Fibroblast of lung (primary cell): ENCODE data around the gene BABAM2.

Experiments
- CTCF ChIP-seq, 2 donors: IDR thresholded peaks in 1 of 2; conservative IDR thresholded peaks in 1 of 2; 1 replicate in 1 of 2; 2 replicates in 1 of 2; pipeline ENCODE4 v1.5.1; 2011 to 2012; ENCODE audit warnings: low read length in 2 of 2, control low read depth in 1 of 2, inconsistent platforms in 1 of 2, low read depth in 1 of 2, mild to moderate bottlenecking in 1 of 2
- EZH2 ChIP-seq: IDR thresholded peaks from 2 replicates; pipeline ENCODE4 v1.5.1; 2012; ENCODE audit warnings: low read length, control low read depth, mild to moderate bottlenecking; ENCODE audit errors: missing control alignments

DNA sequence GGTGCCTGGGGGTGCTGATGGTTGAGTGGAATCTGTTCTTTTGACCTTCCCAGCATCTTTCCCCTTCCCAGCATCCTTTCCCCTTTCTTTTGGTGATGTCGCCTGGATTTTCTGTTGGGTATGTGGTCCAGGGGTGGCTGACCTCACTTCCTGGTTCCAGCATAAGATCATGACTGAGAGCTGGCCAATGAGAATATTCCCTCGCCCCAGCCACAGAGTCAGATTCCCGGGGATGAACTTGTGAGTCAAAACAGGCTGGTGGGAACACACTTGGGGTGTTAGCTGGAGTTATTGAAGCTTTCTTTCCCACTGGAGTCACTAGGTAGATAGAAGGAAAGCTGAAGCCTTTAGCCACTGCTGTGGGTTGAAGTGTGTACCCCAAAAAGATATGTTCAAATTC, 474.1 kb downstream of the BABAM2 start:
- TF ChIP-seq CTCF (conservative IDR thresholded peaks at IDR 0.05 in 1 of 2, IDR thresholded peaks at IDR 0.05 in 1 of 2; ENCODE audit: low read depth in 1 of 2, low read length in 2 of 2) (no peak), EZH2 (no peak)
